OCI-LY7 (cell line): ENCODE results near the gene CHPT1.

Experiments
- EZH2phosphoT487 ChIP-seq: fragments of 200-600 bp; sonication (generic); IDR thresholded peaks from 2 replicates; pipeline ENCODE4 v1.6.1; 2018; ENCODE audit warnings: low read depth, borderline replicate concordance, mild to moderate bottlenecking, mixed run types, antibody characterized with exemption, low read length, moderate library complexity, mixed read lengths
- TF ChIP-seq, protein P1 (sequence below): fragments of 200-600 bp; sonication (generic); conservative IDR thresholded peaks from 2 replicates; pipeline ENCODE4 v1.5.1; 2014; ENCODE audit warnings: mild to moderate bottlenecking, antibody characterized with exemption, low read length, moderate library complexity, mixed read lengths

DNA sequence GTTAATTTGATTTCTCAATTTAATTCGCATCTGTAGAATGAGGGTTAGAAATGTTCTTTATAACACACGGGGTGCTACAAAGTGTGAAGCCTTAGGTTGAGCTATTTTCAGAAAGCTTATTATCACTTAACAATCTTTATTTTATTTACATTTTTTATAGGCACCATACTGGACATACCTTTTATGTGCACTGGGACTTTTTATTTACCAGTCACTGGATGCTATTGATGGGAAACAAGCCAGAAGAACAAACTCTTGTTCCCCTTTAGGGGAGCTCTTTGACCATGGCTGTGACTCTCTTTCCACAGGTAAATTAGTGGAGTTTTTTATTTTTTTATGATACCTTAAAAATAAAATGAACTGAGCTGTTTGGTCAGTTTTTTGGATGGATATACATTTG, 16.5 kb downstream of the CHPT1 start:
- no peak for TF ChIP-seq EZH2phosphoT487
- TF ChIP-seq, protein P1, sequence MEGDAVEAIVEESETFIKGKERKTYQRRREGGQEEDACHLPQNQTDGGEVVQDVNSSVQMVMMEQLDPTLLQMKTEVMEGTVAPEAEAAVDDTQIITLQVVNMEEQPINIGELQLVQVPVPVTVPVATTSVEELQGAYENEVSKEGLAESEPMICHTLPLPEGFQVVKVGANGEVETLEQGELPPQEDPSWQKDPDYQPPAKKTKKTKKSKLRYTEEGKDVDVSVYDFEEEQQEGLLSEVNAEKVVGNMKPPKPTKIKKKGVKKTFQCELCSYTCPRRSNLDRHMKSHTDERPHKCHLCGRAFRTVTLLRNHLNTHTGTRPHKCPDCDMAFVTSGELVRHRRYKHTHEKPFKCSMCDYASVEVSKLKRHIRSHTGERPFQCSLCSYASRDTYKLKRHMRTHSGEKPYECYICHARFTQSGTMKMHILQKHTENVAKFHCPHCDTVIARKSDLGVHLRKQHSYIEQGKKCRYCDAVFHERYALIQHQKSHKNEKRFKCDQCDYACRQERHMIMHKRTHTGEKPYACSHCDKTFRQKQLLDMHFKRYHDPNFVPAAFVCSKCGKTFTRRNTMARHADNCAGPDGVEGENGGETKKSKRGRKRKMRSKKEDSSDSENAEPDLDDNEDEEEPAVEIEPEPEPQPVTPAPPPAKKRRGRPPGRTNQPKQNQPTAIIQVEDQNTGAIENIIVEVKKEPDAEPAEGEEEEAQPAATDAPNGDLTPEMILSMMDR = no peak
